ENCODE measurements around the gene TAF3. TPM values are rescaled to one million over a fixed set of nuclear protein-coding genes. Genes with fewer than 3 reads are reported as not detected.

Gene TAF3
- total RNA-seq, 1 donor from 2014 or later = 11.8 TPM

DNA sequence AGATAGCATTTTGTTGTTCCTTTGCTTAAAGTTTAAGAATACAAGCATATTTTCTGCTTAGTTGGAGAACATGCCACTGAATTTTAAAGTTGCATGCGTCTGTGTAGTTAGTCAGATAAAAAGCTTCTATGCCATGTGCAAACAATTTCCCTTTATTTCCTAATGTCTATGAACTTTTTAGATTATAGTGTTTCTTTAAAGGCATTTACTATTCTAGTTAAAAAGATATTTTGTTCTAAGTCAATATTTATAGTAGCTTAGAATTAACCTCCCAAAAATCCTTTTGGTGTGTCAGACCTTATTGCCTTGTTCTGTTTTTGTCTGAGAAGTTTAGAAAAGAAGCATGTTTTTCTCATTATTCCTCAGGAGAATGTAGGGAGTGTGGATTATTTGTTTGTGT lies 137.1 kb downstream of the TAF3 start:
- peaks cover 3% of the 10 kb centered on the region for H3K36me3 Mint-ChIP-seq (ENCODE audit: low read depth)
- no peaks in the 10 kb centered on the region for H3K9me3 Mint-ChIP-seq
- peaks cover 3% of the 10 kb centered on the region for H3K4me1 Mint-ChIP-seq
- H3K4me3 Mint-ChIP-seq = no peak overlapping the region
- no peak for DNase-seq (ENCODE audit: low read depth, low spot score)
- no peaks in the 10 kb centered on the region for H3K27me3 Mint-ChIP-seq (ENCODE audit: low read depth)
- H3K27ac Mint-ChIP-seq (ENCODE audit: unreplicated experiment) = no peak overlapping the region
- TF ChIP-seq, protein P1, sequence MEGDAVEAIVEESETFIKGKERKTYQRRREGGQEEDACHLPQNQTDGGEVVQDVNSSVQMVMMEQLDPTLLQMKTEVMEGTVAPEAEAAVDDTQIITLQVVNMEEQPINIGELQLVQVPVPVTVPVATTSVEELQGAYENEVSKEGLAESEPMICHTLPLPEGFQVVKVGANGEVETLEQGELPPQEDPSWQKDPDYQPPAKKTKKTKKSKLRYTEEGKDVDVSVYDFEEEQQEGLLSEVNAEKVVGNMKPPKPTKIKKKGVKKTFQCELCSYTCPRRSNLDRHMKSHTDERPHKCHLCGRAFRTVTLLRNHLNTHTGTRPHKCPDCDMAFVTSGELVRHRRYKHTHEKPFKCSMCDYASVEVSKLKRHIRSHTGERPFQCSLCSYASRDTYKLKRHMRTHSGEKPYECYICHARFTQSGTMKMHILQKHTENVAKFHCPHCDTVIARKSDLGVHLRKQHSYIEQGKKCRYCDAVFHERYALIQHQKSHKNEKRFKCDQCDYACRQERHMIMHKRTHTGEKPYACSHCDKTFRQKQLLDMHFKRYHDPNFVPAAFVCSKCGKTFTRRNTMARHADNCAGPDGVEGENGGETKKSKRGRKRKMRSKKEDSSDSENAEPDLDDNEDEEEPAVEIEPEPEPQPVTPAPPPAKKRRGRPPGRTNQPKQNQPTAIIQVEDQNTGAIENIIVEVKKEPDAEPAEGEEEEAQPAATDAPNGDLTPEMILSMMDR (conservative IDR thresholded peaks at IDR 0.05) = no peak

DNA sequence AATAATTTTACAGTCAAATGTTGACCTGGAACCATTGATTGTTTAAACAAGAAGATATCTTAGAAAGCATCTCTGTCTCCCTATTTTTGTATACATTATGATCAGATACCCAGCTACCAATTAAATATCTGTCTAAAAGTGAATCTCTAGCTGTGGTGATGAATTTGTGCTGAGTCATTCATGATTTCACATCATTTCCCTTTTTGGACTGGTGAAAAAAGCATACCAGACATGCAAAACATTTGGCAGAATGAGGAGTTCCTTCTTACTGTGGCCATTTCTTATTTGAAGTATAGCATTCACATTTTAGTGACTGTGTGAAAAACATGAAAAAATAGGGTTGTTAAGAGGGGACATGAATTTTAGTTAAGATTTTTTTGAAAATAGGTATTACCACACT lies 138.2 kb downstream of the TAF3 start:
- no peaks in the 10 kb centered on the region for H3K27me3 Mint-ChIP-seq (ENCODE audit: low read depth)
- peaks cover 3% of the 10 kb centered on the region for H3K4me1 Mint-ChIP-seq
- H3K36me3 Mint-ChIP-seq (ENCODE audit: low read depth) = peaks cover 3% of the 10 kb centered on the region
- no peak overlapping the region for H3K4me3 Mint-ChIP-seq
- TF ChIP-seq, protein P1 (conservative IDR thresholded peaks at IDR 0.05) = no peak
- no peak for DNase-seq (ENCODE audit: low read depth, low spot score)
- H3K27ac Mint-ChIP-seq (ENCODE audit: unreplicated experiment) = no peak overlapping the region
- H3K9me3 Mint-ChIP-seq = no peaks in the 10 kb centered on the region

DNA sequence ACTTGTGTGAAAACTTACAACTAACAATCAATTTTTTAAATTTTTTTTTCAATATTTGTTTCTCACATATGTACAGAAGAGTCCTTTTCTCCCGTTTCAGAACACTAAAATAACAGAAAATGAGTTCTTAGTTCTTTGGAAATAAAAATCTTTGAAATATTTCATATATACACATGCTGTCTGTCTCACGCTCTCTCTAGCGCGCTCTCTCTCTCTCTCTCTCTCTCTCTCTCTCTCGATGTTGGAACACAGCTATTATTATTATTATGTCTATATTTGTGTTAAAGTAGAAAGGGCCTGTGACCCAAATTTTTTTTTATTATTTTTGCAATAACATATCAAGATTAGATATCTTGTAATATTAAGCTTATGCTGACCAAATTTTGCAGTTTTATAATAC lies 139.3 kb downstream of the TAF3 start:
- no peak for DNase-seq (ENCODE audit: low read depth, low spot score)
- Mint-ChIP-seq H3K4me1 (peaks cover 3% of the 10 kb centered on the region), H3K27ac (ENCODE audit: unreplicated experiment) (no peak overlapping the region), H3K36me3 (ENCODE audit: low read depth) (peaks cover 3% of the 10 kb centered on the region), H3K4me3 (no peak overlapping the region), H3K9me3 (no peaks in the 10 kb centered on the region), H3K27me3 (ENCODE audit: low read depth) (no peaks in the 10 kb centered on the region)
- TF ChIP-seq, protein P1 (conservative IDR thresholded peaks at IDR 0.05) = no peak

DNA sequence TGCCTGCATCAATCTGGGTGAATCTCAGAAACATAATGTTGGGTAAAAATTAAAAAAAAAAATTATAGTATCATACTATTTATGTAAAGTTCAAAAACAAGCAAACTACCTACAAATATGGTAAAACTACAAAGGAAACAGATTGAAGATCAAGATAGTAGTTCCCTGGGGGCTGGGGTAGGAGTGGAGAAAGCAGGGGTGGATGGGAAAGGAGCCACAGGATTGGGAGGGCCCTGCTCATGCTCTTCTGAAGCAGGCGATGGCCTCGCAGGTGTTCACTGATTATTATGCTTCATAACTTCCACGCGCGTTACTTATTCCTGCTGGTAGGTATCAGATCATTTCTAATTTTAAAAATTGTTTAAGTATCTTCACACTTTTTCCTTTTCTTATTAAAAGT lies 140.1 kb downstream of the TAF3 start:
- Mint-ChIP-seq H3K9me3 (no peaks in the 10 kb centered on the region), H3K27ac (ENCODE audit: unreplicated experiment) (no peak overlapping the region), H3K4me3 (no peak overlapping the region), H3K27me3 (ENCODE audit: low read depth) (no peaks in the 10 kb centered on the region), H3K4me1 (peaks cover 3% of the 10 kb centered on the region), H3K36me3 (ENCODE audit: low read depth) (no peaks in the 10 kb centered on the region)
- TF ChIP-seq, protein P1 (conservative IDR thresholded peaks at IDR 0.05) = no peak
- no peak for DNase-seq (ENCODE audit: low read depth, low spot score)

DNA sequence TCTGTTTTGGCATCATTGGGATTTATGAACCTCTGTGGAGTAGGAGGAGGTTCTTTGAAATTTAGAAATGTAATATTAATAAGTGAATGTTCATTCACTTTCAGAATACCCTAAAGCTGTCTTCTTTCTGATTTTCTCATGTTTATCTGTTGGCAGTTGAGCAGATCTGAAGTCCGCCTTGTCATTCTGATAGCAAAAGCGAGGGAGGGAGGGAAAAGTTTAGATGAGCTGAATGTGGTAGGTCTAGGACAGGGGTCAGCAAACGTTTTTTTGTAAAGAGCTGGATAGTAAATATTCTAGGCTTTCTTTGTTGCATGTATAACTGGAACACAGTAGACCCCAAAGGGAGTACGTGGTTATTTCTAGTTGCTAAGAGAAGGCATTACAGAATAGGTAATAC lies 141.8 kb downstream of the TAF3 start:
- TF ChIP-seq, protein P1 (conservative IDR thresholded peaks at IDR 0.05) = no peak
- H3K27ac Mint-ChIP-seq (ENCODE audit: unreplicated experiment) = no peak overlapping the region
- peaks cover 11% of the 10 kb centered on the region for H3K36me3 Mint-ChIP-seq (ENCODE audit: low read depth)
- no peak overlapping the region for H3K4me3 Mint-ChIP-seq
- H3K27me3 Mint-ChIP-seq (ENCODE audit: low read depth) = no peaks in the 10 kb centered on the region
- no peaks in the 10 kb centered on the region for H3K9me3 Mint-ChIP-seq
- H3K4me1 Mint-ChIP-seq = peaks cover 3% of the 10 kb centered on the region
- no peak for DNase-seq (ENCODE audit: low read depth, low spot score)

DNA sequence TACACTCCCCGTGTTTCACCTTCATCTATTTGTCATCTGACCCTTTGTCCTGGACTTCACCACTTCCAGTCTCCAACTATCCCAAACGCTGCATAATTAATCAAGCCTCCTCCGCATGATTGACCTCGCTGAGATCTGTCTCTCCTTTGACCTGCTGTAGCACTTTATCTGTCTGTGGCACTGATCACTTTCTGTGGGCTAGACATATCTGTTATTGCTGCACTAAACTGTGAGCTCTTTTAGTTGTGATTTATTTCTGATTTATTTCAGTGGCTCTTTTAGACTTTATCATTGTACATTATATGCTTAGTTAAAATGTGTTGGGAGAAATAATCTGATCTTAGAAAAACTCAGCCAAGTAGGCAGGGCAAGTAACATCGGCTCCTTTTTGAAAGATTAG lies 144.3 kb downstream of the TAF3 start:
- Mint-ChIP-seq H3K9me3 (no peaks in the 10 kb centered on the region), H3K27ac (ENCODE audit: unreplicated experiment) (no peak overlapping the region), H3K4me1 (no peaks in the 10 kb centered on the region), H3K36me3 (ENCODE audit: low read depth) (peaks cover 11% of the 10 kb centered on the region), H3K4me3 (no peak overlapping the region), H3K27me3 (ENCODE audit: low read depth) (no peaks in the 10 kb centered on the region)
- TF ChIP-seq, protein P1 (conservative IDR thresholded peaks at IDR 0.05) = no peak
- DNase-seq (ENCODE audit: low read depth, low spot score) = no peak
